CD8-positive, alpha-beta memory T cell (primary cell): ENCODE measurements around the gene SYPL2. TPM values are rescaled to one million over a fixed set of nuclear protein-coding genes. Genes with fewer than 3 reads are reported as not detected.
A peak's percentile ranks its signal among the peaks of the same experiment; 100 is the strongest.

Experiments used
- CTCF ChIA-PET: fragments of 350-600 bp; sonication (Branson Sonifier 250); formaldehyde crosslinking; loops from one replicate; lab custom pipeline; 2021; ENCODE audit warnings: antibody characterized with exemption; lab: Charles Lee
- POLR2A ChIA-PET: fragments of 350-600 bp; sonication (Branson Sonifier 250); formaldehyde crosslinking; loops from one replicate; lab custom pipeline; 2021; ENCODE audit warnings: antibody characterized with exemption; lab: Charles Lee
- DNase-seq, 5 donors: peaks; one replicate each; pipeline versions ENCODE4 v3.0.0 to v3.0.0-alpha.2; 2020 to 2022; ENCODE audit warnings: mixed read lengths in 1 of 5
- H3K27ac ChIP-seq: one replicate; pipeline ENCODE4 v1.7.0; 2013; ENCODE audit warnings: low read depth, mild to moderate bottlenecking, low read length, moderate library complexity
- H3K27me3 ChIP-seq: 2 replicates; pipeline ENCODE4 v1.7.0; 2013; ENCODE audit warnings: low read length, mild to moderate bottlenecking; ENCODE audit not compliant: insufficient read depth, poor library complexity, severe bottlenecking
- H3K36me3 ChIP-seq: 2 replicates; pipeline ENCODE4 v1.7.0; 2013; ENCODE audit warnings: mild to moderate bottlenecking, low read length, moderate library complexity; ENCODE audit not compliant: insufficient read depth
- H3K4me1 ChIP-seq: 2 replicates; pipeline ENCODE4 v1.7.0; 2013; ENCODE audit warnings: mild to moderate bottlenecking, low read length, moderate library complexity; ENCODE audit not compliant: insufficient read depth
- H3K4me3 ChIP-seq: 2 replicates; pipeline ENCODE4 v1.7.0; 2013; ENCODE audit warnings: mild to moderate bottlenecking, low read length
- H3K9me3 ChIP-seq: 2 replicates; pipeline ENCODE4 v1.7.0; 2013; ENCODE audit warnings: mild to moderate bottlenecking, low read length
- H3K27ac Mint-ChIP-seq, 8 donors: one replicate each; pipeline ENCODE4 v1.8.0; 2020 to 2021; ENCODE audit warnings: mixed read lengths in 8 of 8, mild to moderate bottlenecking in 6 of 8, inconsistent platforms in 3 of 8, moderate library complexity in 3 of 8
- H3K27me3 Mint-ChIP-seq, 2 donors: one replicate each; pipeline ENCODE4 v1.8.0; 2020 to 2021; ENCODE audit warnings: mixed read lengths in 2 of 2, mild to moderate bottlenecking in 1 of 2, moderate library complexity in 1 of 2
- H3K36me3 Mint-ChIP-seq, 3 donors: one replicate each; pipeline ENCODE4 v1.8.0; 2020 to 2021; ENCODE audit warnings: mixed read lengths in 3 of 3, inconsistent platforms in 1 of 3, mild to moderate bottlenecking in 1 of 3
- H3K4me1 Mint-ChIP-seq, 3 donors: one replicate each; pipeline ENCODE4 v1.8.0; 2020 to 2021; ENCODE audit warnings: mixed read lengths in 3 of 3, inconsistent platforms in 1 of 3, mild to moderate bottlenecking in 1 of 3
- H3K4me3 Mint-ChIP-seq, 7 donors: one replicate each; pipeline ENCODE4 v1.8.0; 2020 to 2021; ENCODE audit warnings: mixed read lengths in 7 of 7, mild to moderate bottlenecking in 6 of 7, moderate library complexity in 4 of 7, inconsistent platforms in 2 of 7
- H3K9me3 Mint-ChIP-seq, 5 donors: one replicate each; pipeline ENCODE4 v1.8.0; 2020 to 2022; ENCODE audit warnings: mixed read lengths in 5 of 5, mild to moderate bottlenecking in 3 of 5, moderate library complexity in 2 of 5, inconsistent platforms in 1 of 5
- polyA plus RNA-seq: library from polyadenylated mRNA; unstranded; fragments of 300-500 nt; fragmentation: Illumina TruSeq; gene quantifications from one replicate; pipeline ENCODE4 v1.2.3, GENCODE V29; 2021
- total RNA-seq, 2 experiments: library from RNA; stranded (reverse); gene quantifications; one replicate each; pipeline ENCODE4 v1.2.3, GENCODE V29; 2021

The SYPL2 gene
- under 1 TPM in 1 of 2 experiments, not detected in 1; 0.07 TPM for total RNA-seq
- polyA plus RNA-seq, result 0.07 TPM

- Mint-ChIP-seq H3K36me3 (no peaks in the 10 kb centered on the region), H3K27me3 (peaks cover 44 to 71% of the 10 kb centered on the region in 2 donors), H3K27ac (no peak within 1 kb of the TSS), H3K4me1 (peaks cover 0 to 8% (median 4%) of the 10 kb centered on the region in 3 donors), H3K4me3 (peak within 1 kb of the TSS; percentile 62 to 86 (median 70)), H3K9me3 (no peaks in the 10 kb centered on the region)
- Histone ChIP-seq H3K36me3 (no peaks in the 10 kb centered on the region), H3K4me1 (no peaks in the 10 kb centered on the region), H3K27ac (no peak within 1 kb of the TSS), H3K4me3 (no peak within 1 kb of the TSS), H3K9me3 (no peaks in the 10 kb centered on the region), H3K27me3 (peaks cover 47% of the 10 kb centered on the region)
- DNase-seq, result no peak
- POLR2A ChIA-PET, result no interaction called here
- CTCF ChIA-PET, result interaction anchor here (1.3 kb wide), 1 partner anchor 65 kb away, joined by 3 read pairs; no protein-coding TSS in a partner anchor
Observed at GRCh38 chr1:109466452-109467300, at the start of gene SYPL2. TSS of gene SYPL2 (plus strand) at chr1:109466546. CDS start at chr1:109466844, 298 bp downstream.

GRCh38 chr1:109423498-109423897, 42.8 kb upstream of the SYPL2 start:
- Mint-ChIP-seq H3K27ac (peak overlapping the region; percentile 29 to 99 (median 96)), H3K4me1 (peaks cover 41 to 59% (median 52%) of the 10 kb centered on the region in 3 donors), H3K36me3 (peaks cover 0 to 56% (median 4%) of the 10 kb centered on the region in 3 donors), H3K27me3 (no peaks in the 10 kb centered on the region), H3K9me3 (no peaks in the 10 kb centered on the region), H3K4me3 (peak overlapping the region; percentile 8 to 99 (median 52))
- Histone ChIP-seq H3K27ac (no peak overlapping the region), H3K4me3 (no peak overlapping the region), H3K9me3 (no peaks in the 10 kb centered on the region), H3K27me3 (no peaks in the 10 kb centered on the region), H3K36me3 (peaks cover 20% of the 10 kb centered on the region), H3K4me1 (peaks cover 45% of the 10 kb centered on the region)
- CTCF ChIA-PET, result interaction anchor here (1.2 to 2.1 kb wide), 2 partner anchors 109 to 145 kb away, joined by 3 to 8 read pairs; no protein-coding TSS in a partner anchor
- DNase-seq, result no peak
- POLR2A ChIA-PET, result no interaction called here

- peak overlapping the region; percentile 94 for H3K27ac ChIP-seq
- peak overlapping the region; percentile 96 to 99 (median 98) for H3K4me3 Mint-ChIP-seq
- peaks cover 35 to 49% (median 48%) of the 10 kb centered on the region in 3 donors for H3K4me1 Mint-ChIP-seq
- ChIA-PET POLR2A (interaction anchor here (0.6 to 1.9 kb wide), 9 partner anchors 43 to 913 kb away, joined by 3 to 16 read pairs (median 4); partner anchors contain the start of genes AMIGO1, ATXN7L2, GNAI3 and PSRC1), CTCF (interaction anchor here (0.9 to 3.5 kb wide), 10 partner anchors 9 to 325 kb away, joined by 3 to 17 read pairs (median 6); partner anchors contain the start of genes ATXN7L2, CYB561D1 and GNAI3)
- peaks cover 9% of the 10 kb centered on the region for H3K36me3 ChIP-seq
- no peaks in the 10 kb centered on the region for H3K27me3 ChIP-seq
- no peaks in the 10 kb centered on the region for H3K27me3 Mint-ChIP-seq
- H3K36me3 Mint-ChIP-seq, result peaks cover 0 to 39% (median 2%) of the 10 kb centered on the region in 3 donors
- peak overlapping the region; percentile 85 for H3K4me3 ChIP-seq
- DNase-seq, result peak in 4 of 5 donors; percentile 53 to 74 (median 70)
- peaks cover 45% of the 10 kb centered on the region for H3K4me1 ChIP-seq
- H3K9me3 ChIP-seq, result no peaks in the 10 kb centered on the region
- H3K9me3 Mint-ChIP-seq, result no peaks in the 10 kb centered on the region
- H3K27ac Mint-ChIP-seq, result peak overlapping the region; percentile 96 to 100 (median 99)
Observed at GRCh38 chr1:109425391-109426280, 40.7 kb upstream of the SYPL2 start.

GRCh38 chr1:109426281-109427170, 39.8 kb upstream of the SYPL2 start, which contains the start of gene PSMA5:
TSS of gene PSMA5 (minus strand) at chr1:109426448. CDS start at chr1:109426330, 118 bp downstream.
- DNase-seq, result peak; percentile 89 to 98 (median 94)
- peak within 1 kb of the TSS; percentile 96 to 100 (median 99) for H3K27ac Mint-ChIP-seq
- no peaks in the 10 kb centered on the region for H3K27me3 Mint-ChIP-seq
- H3K27ac ChIP-seq, result peak within 1 kb of the TSS; percentile 94
- H3K4me3 Mint-ChIP-seq, result peak within 1 kb of the TSS; percentile 96 to 99 (median 98)
- peaks cover 45% of the 10 kb centered on the region for H3K4me1 ChIP-seq
- peaks cover 0 to 30% (median 2%) of the 10 kb centered on the region in 3 donors for H3K36me3 Mint-ChIP-seq
- H3K9me3 Mint-ChIP-seq, result no peaks in the 10 kb centered on the region
- ChIA-PET CTCF (interaction anchor here (0.9 to 3.5 kb wide), 9 partner anchors 27 to 350 kb away, joined by 3 to 17 read pairs (median 5); partner anchors contain the start of genes ATXN7L2 and GNAI3), POLR2A (interaction anchor here (0.6 to 1.9 kb wide), 11 partner anchors 42 to 384 kb away, joined by 3 to 16 read pairs (median 5); partner anchors contain the start of genes AMIGO1, ATXN7L2, GNAI3 and PSRC1)
- H3K36me3 ChIP-seq, result peaks cover under 1% of the 10 kb centered on the region
- H3K4me1 Mint-ChIP-seq, result peaks cover 35 to 47% (median 47%) of the 10 kb centered on the region in 3 donors
- no peaks in the 10 kb centered on the region for H3K9me3 ChIP-seq
- H3K4me3 ChIP-seq, result peak within 1 kb of the TSS; percentile 85
- no peaks in the 10 kb centered on the region for H3K27me3 ChIP-seq

DNA sequence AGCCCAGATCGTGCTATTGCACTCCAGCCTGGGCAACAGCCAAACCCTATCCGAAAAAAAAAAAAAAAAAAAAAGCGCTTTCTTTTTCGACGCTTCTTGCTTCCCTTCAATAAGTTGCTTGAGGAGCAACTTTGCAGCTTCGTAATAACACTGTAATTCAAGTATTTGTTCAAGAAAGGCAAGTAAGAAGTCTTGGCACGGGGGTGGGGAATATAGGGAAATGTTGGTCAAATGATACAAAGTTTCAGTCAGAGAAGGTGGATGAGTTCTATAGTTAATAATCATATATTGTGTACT, 39.2 kb upstream of the SYPL2 start:
- Histone ChIP-seq H3K4me1 (peaks cover 42% of the 10 kb centered on the region), H3K27me3 (no peaks in the 10 kb centered on the region), H3K9me3 (no peaks in the 10 kb centered on the region), H3K36me3 (no peaks in the 10 kb centered on the region), H3K4me3 (peak overlapping the region; percentile 85), H3K27ac (peak overlapping the region; percentile 94)
- ChIA-PET POLR2A (interaction anchor here (0.6 to 1.9 kb wide), 6 partner anchors 57 to 385 kb away, joined by 4 to 16 read pairs (median 12); partner anchors contain the start of genes ATXN7L2 and GNAI3), CTCF (interaction anchor here (0.9 to 3.5 kb wide), 6 partner anchors 56 to 350 kb away, joined by 3 to 17 read pairs (median 9); partner anchors contain the start of genes ATXN7L2 and GNAI3)
- Mint-ChIP-seq H3K27ac (peak overlapping the region; percentile 25 to 100 (median 98)), H3K4me1 (peaks cover 32 to 42% (median 41%) of the 10 kb centered on the region in 3 donors), H3K9me3 (no peaks in the 10 kb centered on the region), H3K4me3 (peak overlapping the region; percentile 96 to 99 (median 98)), H3K36me3 (peaks cover 0 to 25% (median 1%) of the 10 kb centered on the region in 3 donors), H3K27me3 (no peaks in the 10 kb centered on the region)
- peak in 1 of 5 donors; percentile 6 for DNase-seq

- H3K4me3 ChIP-seq, result no peak overlapping the region
- H3K9me3 ChIP-seq, result no peaks in the 10 kb centered on the region
- H3K27me3 Mint-ChIP-seq, result peaks cover 7 to 19% of the 10 kb centered on the region in 2 donors
- H3K4me1 ChIP-seq, result peaks cover 3% of the 10 kb centered on the region
- POLR2A ChIA-PET, result no interaction called here
- H3K27ac ChIP-seq, result no peak overlapping the region
- DNase-seq, result no peak
- CTCF ChIA-PET, result no interaction called here
- H3K9me3 Mint-ChIP-seq, result no peaks in the 10 kb centered on the region
- no peaks in the 10 kb centered on the region for H3K27me3 ChIP-seq
- H3K36me3 Mint-ChIP-seq, result no peaks in the 10 kb centered on the region
- H3K36me3 ChIP-seq, result no peaks in the 10 kb centered on the region
- peaks cover 1 to 4% (median 3%) of the 10 kb centered on the region in 3 donors for H3K4me1 Mint-ChIP-seq
- H3K27ac Mint-ChIP-seq, result no peak overlapping the region
- no peak overlapping the region for H3K4me3 Mint-ChIP-seq
Observed at GRCh38 chr1:109432336-109432735, 34.0 kb upstream of the SYPL2 start.
